ENCODE measurements around the gene POLR3C.
"Not testable (repeated sequence)": the region's sequence is repeated elsewhere in the genome, so short reads cannot be mapped to it uniquely, and the experiment has no call there.

POLR3C gene, protein sequence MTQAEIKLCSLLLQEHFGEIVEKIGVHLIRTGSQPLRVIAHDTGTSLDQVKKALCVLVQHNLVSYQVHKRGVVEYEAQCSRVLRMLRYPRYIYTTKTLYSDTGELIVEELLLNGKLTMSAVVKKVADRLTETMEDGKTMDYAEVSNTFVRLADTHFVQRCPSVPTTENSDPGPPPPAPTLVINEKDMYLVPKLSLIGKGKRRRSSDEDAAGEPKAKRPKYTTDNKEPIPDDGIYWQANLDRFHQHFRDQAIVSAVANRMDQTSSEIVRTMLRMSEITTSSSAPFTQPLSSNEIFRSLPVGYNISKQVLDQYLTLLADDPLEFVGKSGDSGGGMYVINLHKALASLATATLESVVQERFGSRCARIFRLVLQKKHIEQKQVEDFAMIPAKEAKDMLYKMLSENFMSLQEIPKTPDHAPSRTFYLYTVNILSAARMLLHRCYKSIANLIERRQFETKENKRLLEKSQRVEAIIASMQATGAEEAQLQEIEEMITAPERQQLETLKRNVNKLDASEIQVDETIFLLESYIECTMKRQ

DNA sequence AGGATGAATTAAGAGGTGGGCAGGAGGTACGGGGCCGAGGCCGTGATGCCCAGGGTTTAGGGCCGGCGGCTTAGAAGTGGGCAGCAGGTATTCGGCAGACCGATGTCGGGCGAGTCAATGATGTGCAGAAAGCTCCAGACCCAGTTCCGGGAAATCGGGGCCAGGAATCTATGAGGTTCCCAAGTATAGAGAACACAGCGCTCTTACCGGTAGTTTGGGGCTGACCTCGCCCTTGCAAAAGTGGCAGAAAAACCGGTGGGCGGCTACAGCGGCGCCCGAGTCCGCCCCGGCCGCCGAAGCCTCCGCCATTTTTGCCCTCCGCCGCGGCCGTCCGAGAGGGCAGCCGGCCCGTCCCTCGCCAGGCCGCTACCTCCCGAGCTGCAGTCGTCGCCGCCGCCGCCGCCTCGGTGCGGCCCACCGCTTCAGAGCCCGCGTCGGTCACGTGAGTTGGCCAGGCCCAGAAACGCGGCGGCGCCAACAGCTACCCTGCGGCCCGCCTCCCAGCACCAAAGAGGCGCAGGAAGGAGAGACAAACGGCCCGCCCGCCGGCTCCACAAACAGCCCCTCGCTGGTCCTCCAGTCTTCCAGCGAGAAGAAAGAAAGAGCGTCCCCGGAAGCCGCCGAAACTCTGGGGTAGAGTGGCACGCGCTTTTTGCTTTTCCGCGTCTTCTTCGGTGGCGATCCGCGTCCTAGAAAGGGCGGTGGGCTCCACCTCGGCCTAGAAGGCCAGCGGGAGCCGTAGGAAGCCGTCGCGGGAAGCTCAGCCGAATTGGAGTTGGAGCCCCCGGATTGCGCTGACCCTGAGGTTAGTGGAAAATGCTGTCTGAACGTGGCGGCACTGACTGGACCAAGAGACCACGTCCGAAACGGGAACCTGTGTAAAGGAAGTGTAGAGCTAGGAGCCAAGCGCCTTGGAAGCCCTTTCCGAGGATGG lies at the start of gene POLR3C, which contains the start of gene RNF115:
Gene POLR3C, plus strand, starts transcription at position 636 of the 934 bp plus-strand sequence. CDS start 1,577 bp downstream, outside the sequence.
Gene RNF115, minus strand, starts transcription at position 531 of the 934 bp plus-strand sequence. Its CDS starts 222 bp downstream, at position 309.
- peak; percentile 85 for DNase-seq
- ATAC-seq, result peak; percentile 69

DNA sequence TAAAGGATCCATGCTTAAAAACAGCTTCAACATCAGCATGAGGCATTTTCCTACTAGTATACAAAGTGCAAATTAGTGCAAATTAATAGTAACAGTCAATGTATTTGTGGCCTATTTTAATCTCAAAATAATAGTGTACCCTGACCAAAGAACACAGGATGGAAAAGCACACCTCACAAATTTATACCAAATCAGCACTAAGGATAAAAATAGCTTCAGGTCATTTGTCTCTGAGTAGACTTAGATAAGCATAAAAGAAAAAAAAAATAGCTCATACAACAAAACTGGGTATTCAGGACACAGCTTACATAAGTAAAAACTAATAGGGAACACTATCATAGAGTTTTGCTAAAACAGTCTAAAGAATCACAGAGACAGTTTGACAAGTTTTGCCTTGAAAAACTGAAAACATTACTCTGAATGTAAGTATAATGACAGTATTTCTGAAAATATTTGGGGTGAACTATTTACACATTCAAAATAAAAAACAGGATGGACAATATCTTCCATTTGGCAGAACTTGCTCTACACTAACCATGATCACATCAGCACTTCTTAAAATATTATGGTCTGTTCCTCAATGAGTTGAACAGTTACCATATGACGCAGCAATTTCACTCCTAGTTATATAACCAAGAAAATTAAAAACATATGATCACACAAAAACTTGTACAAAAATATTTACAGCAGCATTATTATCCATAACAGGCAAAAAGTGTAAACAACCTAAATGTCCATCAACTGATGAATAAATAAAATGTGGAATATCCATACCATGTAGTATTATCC lies 46.4 kb upstream of the POLR3C start:
- ATAC-seq (no peak), DNase-seq (no peak)

DNA sequence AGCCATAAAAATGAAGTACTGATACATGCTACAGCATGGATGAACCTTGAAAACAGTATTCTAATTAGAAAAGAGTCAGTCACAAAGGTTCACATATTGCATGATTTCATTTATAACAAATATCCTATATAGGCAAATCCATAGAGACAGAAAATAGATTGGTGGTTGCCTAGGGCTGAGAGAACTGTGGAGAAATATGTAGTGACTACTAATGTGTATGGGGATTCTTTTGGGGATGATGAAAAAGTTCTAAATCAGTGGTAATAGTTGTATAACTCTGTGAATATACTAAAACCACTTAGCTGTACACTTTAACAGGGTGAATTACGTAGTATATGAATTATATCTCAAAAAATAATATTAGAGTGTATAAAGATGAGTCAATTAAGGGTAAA lies 45.9 kb upstream of the POLR3C start:
- ATAC-seq, result no peak
- DNase-seq, result no peak

DNA sequence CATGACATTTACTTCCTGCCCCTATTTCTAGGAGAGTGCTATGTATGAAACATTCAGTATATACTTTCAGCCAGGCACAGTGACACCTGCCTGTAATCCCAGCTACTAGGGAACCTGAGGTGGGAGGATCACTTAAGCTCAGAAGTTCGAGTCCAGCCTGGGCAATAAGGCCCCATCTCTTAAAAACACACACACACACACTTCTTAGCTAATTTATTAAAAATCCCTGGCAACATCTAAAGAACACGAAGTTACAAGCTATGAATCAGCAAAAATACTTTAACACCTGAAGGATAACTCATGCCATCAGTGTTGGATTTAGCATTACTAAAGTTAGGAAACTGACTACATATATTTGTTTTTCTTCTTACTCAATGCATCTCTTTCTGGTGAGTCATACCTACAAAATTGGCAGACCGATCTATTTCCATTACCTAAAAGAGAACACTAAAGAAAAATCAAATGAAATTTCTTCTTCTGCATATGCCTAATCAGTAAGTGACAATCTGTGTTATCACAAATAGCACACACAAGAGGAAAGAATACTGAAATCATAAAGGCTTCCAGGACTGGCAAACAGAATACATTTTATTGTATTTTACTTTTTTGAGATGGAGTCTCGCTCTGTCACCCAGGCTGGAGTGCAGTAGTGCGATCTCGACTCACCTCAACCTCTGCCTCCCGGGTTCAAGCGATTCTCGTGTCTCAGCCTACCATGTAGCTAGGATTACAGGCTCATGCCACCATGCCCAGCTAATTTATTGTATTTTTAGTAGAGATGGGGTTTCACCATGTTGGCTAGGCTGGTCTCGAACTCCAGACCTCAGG lies 41.5 kb upstream of the POLR3C start:
- DNase-seq (no peak), ATAC-seq (no peak)

DNA sequence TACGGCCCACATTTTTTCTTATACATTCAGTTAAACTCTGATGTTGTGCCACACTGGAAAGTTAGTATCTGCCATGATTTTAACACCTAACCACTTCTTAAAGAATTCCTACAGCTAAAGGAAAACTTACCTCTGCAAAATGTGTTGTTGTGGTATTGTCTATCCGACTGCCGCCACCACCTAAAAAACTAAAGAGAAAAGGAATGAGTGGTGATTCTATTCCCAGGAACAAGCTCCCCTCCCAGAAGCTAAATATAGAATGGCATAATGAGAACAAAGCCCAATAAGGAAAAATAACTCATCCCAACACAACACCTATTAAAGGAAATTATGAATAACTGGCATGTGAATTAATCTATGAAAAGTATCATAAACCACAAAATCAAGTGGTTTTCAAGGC lies 39.6 kb upstream of the POLR3C start:
- DNase-seq (no peak), ATAC-seq (no peak)

DNA sequence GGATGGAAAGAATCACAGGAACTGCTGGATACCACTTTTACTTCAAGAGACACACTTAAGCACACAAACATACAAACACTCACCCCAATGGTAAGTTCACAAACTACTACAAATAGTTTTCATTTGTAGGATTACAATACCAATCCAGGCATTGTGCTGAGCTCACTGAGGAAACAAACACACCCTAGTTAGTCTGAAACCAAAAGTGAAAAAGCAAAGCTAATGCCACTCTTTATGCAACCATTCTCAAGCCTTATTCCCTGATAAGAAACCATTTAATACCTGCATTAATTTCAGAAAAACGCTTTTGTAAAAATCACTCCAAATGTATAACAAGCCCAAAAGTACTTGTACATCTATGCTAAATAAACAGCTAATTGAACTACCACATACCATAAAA lies 38.5 kb upstream of the POLR3C start:
- ATAC-seq (peak; percentile 49), DNase-seq (no peak)

DNA sequence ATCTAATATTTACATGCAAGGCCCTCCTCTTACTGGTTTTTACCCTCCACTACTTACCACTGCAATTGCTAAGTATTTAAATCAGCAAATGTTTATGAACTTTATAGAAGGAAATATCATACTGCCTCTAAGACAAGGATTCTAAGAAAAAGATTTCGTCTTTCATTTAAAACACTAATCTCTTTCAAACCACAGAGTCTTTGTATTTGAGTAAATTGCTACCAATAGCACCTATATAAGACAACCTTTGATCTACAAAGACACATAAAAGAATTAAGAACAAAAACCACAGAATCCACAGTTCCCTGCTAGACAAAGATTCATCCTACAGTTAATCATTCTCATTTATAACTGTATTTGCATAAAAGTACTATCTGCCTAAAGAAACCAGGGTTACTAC lies 37.7 kb upstream of the POLR3C start:
- ATAC-seq (peak; percentile 73), DNase-seq (no peak)

DNA sequence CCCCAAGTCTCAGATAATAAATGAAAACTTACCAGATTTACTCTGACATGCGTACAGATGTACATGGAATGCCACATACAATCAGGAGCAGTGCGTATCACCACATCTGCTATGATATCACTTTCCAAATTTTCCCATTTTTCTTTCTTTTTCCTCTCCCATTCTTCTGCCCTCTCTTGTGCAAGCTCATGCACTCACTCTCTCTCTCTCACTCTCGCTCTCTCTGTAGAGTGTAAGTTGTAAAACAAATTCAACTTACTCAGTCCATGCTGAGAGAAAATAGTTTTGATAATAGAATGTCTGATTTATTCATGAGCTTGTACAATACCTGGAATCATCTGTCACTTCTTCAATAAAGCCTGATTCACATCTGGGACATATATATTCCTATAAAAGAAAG lies 35.4 kb upstream of the POLR3C start:
- DNase-seq (no peak), ATAC-seq (no peak)

DNA sequence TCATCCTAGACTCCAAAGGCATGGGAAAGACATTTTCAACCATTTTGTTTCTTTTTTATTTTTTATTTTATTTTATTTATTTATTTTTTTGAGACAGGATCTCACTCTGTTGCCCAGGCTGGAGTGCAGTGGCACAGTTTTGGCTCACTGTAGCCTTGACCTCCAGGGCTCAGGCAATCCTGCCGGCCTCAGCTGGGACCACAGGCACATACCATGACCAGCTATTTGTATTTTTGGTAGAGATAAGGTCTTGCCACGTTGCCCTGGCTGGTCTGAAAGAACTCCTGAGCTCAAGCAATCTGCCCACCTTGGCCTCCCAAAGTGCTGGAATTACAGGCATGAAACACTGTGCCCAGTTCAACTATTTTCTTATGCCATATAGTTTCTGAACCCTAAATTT lies 32.1 kb upstream of the POLR3C start:
- DNase-seq, ATAC-seq: not testable (repeated sequence)

DNA sequence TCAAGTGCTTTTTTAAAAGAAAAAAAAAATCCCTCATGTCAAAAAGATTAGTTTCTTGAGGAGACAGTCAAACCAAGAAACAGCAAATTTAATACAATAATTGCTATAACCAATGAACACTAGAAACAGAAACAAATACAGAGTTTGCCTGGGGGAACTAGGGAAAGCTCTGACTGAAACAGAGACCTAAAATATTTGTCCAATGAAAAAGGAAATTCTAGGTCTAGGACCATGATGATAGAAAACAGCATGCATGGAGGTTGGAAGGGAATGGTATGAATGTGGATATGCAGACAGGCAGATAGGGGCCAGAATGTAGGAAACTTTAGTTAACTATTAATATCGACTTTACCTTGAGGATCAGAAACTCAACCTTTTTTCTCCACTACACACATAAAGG lies 31.5 kb upstream of the POLR3C start:
- no peak for ATAC-seq
- no peak for DNase-seq

DNA sequence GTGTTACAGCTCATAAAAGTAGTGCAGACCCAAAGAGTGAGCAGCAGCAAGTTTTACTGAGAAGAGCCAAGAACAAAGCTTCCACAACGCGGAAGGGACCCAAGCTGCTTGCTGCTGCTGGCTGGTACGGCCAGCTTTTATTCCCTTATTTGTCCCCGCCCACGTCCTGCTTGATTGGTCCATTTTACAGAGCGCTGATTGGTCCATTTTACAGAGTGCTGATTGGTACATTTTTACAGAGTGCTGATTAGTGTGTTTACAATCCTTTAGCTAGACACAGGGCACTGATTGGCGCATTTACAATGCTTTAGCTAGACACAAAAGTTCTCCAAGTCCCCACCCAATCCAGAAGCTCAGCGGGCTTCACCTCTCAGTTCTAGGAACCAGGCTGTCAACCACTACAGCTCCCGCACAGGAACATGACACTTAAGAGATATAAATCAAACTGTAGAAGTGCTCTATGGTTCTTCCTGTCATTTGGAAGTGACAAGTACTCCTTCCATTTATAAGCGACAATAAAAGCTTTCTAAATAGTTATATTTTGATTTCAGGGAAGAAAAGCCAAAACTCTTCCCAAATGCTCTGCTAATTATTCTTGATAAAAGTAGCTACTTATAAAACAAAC lies 28.6 kb upstream of the POLR3C start:
- DNase-seq (no peak), ATAC-seq (no peak)

DNA sequence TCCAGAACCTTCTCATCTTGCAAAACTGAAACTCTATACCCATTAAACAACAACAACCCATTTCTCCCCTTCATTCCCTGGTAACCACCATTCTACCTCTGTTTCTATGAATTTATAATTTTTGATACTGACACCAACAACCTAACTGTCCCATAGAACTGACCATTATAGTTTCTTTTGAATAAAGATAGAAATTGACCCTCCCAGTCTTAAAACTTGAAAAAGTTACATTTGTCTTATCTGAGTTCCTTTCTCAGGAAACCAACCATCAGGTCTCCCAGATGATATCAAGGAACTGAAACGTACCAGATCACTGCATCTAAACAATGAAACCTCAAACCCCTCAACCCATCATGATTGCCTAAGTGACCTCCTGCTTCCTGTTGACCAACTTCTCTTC lies 27.2 kb upstream of the POLR3C start:
- DNase-seq (no peak), ATAC-seq (no peak)

DNA sequence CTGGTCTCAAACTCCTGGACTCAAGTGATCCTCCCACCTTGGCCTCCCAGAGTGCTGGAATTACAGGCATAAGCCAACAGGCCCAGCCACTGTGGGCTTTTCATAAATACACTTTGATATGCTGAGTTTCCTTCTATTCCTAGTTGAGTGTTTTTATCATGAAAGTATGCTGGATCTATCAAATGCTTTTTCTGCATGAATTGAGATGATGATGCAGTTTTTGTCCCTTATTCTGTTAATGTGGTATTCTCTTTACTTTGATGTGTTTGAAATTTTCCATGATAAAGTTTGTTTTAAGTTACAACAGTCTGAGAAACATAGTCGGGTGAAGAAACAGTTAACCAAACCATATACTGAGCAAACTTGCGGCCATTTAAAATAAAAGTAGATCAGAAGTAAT lies 24.2 kb upstream of the POLR3C start:
- DNase-seq, result no peak

DNA sequence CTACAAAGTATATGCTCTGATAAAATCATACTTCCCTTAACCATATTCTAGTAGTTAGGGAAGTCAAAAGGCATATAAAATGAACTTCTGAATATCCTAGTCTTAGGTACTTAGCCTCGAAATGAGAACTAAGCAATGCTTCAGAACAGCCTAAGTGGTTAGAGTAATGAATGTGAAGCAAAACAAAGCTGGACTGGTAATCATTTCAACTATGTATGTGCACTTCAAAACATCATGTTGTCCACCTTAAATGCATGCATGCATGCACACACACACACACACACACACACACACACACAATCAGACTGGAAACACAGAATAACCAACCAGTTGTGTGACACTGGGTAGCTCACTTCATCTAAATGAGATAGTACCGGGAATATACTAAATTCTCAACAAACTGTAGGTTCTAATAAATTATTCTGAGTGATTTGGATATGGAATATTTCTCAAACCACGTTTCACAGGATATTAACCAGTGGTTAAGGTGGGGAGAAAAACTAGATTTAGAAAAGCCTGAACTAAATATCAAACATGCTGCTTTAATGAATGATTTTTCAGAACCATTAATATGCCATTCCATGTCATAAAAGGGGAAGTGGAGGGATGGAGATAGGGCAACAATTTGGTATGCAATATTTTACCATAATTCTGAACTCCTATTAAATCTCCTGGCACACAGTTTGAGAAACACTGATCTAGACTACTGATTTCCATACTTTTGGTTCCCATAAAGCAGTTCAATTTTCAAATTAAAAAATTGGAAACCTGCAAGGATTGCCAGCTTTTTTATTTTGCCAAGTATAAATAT lies 19.6 kb upstream of the POLR3C start:
- ATAC-seq (no peak), DNase-seq (no peak)

More for the DNA sequence above, 24.2 kb upstream of the POLR3C start:
- ATAC-seq, result no peak

DNA sequence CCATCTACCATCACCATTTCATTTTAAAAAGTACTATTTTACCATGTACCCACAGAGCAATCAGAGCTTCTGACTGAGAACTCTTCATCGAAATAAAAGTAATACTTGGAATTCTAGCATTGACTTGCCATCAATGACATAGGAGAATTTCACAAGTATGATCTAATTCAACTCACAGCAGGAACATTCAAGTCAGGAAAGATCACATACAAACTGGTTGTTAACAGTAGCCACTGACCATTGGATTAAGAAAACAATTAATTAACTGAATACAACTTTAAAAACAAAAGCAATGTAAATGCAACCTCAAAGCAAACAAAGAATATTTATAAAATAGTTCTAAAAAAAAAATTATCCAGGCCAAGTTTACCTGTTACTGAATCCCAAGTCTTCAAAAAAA lies 18.9 kb upstream of the POLR3C start:
- ATAC-seq, result no peak
- no peak for DNase-seq

DNA sequence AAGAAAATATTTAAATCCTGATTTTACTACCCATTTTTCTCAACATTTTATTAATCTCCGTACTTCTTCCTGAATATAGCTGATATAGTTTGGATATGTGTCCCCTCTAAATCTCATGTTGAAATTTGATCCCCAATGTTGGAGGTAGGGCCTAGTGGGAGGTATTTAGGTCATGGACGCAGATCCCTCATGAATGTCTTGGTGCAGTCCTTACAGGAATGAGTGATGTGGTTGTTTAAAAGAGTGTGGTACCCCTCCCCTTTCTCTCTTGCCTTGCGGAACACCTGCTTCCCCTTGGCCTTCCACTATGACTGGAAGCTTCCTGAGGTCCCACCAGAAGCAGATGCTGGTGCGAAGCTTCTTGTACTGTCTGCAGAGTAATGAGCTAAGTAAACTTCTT lies 17.6 kb upstream of the POLR3C start:
- ATAC-seq, result no peak
- no peak for DNase-seq

DNA sequence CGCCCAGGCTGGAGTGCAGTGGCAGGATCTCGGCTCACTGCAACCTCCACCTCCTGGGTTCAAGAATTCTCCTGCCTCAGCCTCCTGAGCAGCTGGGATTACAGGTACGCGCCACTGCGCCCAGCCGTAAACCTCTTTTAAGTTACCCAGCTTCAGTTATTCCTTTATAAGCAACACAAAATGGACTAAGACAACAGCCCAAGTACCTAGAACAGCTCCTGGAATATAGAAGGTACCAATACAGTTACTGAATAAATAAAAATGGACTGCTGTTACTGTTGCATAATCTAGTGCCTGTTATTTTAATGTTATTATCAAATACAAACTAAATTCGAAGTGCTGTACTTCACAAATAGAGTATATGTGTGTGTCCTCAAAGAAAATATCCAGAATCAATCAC lies 17.2 kb upstream of the POLR3C start:
- no peak for ATAC-seq
- no peak for DNase-seq

DNA sequence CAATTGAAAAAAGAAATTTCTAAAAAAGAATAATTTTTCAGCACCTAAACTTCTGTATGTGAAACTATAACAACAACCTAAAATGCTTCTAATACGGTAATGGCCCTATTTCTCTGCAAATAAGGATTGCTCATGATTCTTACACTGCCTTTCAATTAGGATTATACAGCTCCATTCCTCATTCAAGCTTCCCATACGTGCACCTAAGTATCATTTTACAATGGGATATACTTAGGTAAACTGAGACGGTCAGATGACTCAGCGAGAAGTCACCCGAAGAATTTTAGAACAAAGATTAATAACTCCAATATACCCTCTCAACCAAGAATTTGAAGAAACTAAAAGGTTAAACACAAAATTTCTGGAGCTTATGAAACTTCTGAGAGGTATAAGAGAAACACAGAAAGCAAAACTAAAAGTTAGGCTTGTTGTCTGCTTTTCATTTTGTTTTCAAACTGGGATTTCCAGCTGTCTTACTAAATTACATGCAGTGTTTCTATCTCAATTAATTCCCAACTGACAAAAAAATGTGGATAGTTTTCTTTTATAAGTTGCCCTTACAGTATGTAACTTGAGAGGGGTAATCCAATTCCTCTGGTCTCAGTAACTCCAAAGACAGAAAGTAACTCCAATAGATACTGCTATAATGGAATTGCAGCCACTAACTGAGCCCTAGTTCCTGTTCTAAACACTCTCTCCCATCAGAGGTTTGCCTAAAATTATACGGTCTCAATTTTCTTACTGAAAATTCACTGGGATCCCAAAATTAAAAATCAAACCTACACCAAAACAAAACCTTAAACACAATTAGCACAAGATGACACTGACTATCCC lies 10.8 kb upstream of the POLR3C start:
- not testable (repeated sequence) for ATAC-seq, DNase-seq

DNA sequence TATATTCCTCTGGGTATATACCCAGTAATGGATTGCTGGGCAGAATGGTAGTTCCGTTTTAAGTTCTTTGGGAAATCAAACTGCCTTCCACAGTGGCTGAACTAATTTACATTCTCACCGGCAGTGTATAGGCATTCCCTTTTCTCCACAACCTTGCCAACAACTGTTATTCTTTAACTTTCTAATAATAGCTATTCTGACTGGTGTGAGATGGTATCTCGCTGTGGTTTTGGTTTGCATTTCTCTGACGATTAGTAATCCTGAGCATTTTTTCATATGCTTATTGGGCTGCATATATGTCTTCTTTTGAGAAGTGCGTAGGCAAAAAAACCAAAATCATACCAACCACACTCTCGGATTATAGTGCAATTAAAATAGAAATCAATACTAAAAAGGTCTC lies 5.9 kb upstream of the POLR3C start:
- peak; percentile 66 for ATAC-seq

More for the DNA sequence above, 5.9 kb upstream of the POLR3C start:
- DNase-seq, result not testable (repeated sequence)

All from stimulated activated naive CD8-positive, alpha-beta T cell treated with anti-CD3 and anti-CD28 coated beads, Interleukin-15, Interleukin-2, amounts not matched to agents 100 U/mL and 50 U/mL, for 24 hours (primary cell).